ENCODE measurements around the gene MRPL14.
A peak's percentile ranks its signal among the peaks of the same experiment; 100 is the strongest.

MRPL14 gene

DNA sequence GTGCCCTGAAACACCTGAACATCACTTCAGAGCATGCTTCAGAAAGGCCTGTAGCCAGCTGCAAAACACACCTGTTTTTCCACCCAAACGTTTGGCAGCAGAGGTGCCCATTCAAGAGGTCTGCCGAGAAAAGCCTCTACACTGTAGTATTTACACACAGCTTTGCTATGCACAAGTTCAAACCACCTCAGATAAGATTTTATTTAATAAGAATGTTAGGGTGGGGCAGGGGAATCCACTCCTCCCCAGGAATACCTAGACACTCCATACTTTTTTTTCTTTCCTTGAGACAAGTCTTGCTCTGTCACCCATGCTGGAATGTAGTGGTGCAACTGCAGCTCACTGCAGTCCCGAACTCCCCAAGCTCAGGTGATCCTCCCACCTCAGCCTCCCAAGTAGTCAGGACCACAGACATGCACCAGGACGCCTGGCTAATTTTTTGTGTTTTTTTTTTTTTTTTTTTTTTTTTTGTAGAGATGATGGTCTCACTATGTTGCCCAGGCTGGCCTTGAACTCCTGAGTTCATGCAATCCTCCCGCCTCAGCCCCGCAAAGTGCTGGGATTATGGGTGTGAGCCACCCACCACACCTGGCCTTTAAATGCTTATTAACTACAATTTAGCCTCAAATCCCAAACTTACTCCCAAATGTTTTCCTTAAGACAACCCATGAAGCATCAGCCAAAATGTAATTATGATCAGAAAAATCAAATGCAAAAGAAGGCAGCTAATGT lies 9.7 kb downstream of the MRPL14 start:
- no peak overlapping the region for H3K4me3 ChIP-seq (ENCODE audit: low read depth, low read length)
- TF ChIP-seq, protein P1, sequence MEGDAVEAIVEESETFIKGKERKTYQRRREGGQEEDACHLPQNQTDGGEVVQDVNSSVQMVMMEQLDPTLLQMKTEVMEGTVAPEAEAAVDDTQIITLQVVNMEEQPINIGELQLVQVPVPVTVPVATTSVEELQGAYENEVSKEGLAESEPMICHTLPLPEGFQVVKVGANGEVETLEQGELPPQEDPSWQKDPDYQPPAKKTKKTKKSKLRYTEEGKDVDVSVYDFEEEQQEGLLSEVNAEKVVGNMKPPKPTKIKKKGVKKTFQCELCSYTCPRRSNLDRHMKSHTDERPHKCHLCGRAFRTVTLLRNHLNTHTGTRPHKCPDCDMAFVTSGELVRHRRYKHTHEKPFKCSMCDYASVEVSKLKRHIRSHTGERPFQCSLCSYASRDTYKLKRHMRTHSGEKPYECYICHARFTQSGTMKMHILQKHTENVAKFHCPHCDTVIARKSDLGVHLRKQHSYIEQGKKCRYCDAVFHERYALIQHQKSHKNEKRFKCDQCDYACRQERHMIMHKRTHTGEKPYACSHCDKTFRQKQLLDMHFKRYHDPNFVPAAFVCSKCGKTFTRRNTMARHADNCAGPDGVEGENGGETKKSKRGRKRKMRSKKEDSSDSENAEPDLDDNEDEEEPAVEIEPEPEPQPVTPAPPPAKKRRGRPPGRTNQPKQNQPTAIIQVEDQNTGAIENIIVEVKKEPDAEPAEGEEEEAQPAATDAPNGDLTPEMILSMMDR (IDR thresholded peaks at IDR 0.05; ENCODE audit: low read depth, low read length) = no peak
- peak; percentile 9 for DNase-seq (ENCODE audit: low read depth, low spot score)
- in situ Hi-C loops (cut with HindIII; ENCODE audit: low sequenced_read_pairs) = no loop called here

DNA sequence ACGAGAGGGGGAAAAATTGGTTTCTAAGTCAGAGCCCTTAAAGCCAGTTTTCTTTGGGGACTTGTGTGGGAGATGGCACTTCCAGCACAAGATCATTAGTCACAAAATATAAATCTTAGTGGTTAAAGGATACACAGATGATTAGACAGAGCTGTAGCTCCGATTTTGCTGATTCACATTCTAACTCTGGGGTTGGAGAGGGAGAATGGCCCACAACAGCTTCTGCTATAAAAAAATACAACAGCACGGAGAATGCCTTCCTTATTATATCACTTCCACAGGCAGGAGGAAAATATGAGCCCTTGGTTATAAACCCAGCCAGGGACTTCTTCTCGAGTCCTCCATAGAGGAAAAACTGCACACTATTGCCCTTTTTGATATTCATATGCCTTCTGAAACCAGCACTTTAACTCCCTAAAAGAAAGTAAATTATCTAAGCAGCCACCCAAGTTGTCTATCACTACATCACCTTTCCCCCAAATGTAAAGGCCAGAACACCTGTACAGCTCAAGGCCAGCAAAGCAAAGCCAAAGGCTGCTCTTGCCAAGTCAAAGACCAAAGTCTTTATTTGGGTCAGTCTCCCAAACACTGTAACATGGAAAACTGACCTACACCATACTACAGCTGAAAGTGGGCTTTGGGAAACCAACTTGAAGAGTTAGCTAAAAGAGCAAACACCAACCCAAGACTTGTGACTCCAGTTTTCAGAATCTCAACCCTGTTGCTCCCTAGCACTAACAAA lies 10.4 kb downstream of the MRPL14 start:
- in situ Hi-C loops (cut with HindIII; ENCODE audit: low sequenced_read_pairs) = no loop called here
- DNase-seq (ENCODE audit: low read depth, low spot score) = peak; percentile 87
- TF ChIP-seq, protein P1 (IDR thresholded peaks at IDR 0.05; ENCODE audit: low read depth, low read length) = no peak
- H3K4me3 ChIP-seq (ENCODE audit: low read depth, low read length) = no peak overlapping the region

DNA sequence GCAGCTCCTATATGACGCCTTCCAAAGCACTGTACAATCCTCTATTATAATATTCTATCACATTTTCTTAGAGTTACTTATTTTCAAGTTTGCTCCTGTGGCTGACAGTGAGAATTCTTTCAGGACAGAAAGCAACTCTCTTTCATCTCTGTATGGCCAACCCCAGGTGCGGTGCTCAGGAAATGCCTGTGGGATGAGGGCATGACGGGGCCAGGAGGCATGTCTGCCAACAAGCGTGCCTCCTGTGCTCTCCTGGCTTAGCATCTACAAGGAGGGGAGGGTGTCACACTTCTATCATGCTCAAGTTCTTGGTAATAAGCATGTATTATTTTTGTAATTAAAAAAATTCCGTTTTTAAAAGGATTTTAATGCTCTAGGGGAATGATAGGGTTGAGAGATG lies 11.4 kb downstream of the MRPL14 start:
- peak; percentile 67 for DNase-seq (ENCODE audit: low read depth, low spot score)
- no peak overlapping the region for H3K4me3 ChIP-seq (ENCODE audit: low read depth, low read length)
- in situ Hi-C loops (cut with HindIII; ENCODE audit: low sequenced_read_pairs) = no loop called here
- TF ChIP-seq, protein P1 (IDR thresholded peaks at IDR 0.05; ENCODE audit: low read depth, low read length) = no peak

DNA sequence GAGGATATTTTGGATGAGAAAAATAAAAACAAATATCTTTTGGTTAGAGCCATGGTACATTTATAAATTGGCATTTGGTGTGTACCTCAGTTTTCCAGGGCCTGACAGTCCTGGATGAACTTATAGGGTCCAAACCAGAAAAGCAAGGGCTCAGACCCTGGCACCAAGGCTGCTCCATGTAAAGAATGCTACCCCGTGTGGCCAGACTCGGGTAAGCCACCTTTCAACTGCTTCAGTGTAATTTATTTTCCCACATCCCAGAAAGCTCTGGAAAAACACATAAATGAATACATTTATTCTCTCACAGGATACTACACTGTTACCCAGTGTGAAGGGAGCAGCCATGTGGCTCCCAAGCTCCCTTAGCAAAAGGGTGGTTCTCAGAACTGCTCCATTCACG lies 13.8 kb downstream of the MRPL14 start:
- DNase-seq (ENCODE audit: low read depth, low spot score) = no peak
- in situ Hi-C loops (cut with HindIII; ENCODE audit: low sequenced_read_pairs) = no loop called here
- TF ChIP-seq, protein P1 (IDR thresholded peaks at IDR 0.05; ENCODE audit: low read depth, low read length) = peak; percentile 36
- no peak overlapping the region for H3K4me3 ChIP-seq (ENCODE audit: low read depth, low read length)

DNA sequence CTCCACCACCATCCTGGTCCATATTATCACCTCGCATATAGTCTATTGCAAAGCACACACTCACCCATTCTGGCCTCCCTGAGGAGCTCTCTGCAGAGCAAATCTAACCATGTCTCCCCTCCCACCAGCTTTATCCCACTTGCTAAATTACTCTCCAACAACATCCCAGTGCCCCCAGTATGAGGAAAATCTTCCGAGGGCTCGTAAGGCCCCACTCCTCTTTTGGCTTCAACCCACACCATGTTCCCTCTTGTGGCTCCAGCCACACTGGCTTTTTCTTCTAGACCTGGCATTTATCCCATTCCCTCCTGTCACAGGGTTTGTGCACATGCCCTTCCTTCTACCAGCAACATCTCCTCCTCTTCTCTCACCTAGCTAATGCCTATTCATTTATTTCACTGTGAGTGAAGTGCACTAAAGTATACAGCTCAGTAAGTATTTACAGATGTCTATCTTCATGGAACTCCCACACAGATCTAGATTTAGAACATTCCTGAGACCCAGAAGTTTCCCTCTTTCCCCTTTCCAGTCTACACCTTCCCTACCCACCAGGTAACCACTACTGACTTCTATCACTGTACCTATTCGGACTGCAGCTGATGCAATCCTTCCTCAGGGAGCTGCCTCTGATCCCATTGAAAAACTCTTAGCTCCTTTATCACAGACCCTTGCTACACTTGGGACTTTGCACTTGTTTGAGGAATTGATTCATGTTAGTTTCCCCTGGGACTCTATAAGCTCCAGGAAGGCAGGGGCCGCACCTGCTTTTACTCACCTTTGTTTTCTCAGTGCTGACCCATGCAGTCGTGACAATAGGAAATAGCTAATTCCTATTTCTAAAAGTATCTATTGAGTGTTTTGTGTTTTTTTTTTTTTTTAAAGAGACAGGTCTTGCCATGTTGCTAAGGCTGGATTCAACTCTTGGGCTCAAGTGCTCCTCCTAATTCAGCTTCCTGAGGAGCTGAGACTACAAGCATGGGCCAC lies 15.5 kb downstream of the MRPL14 start:
- TF ChIP-seq, protein P1 (IDR thresholded peaks at IDR 0.05; ENCODE audit: low read depth, low read length) = no peak
- in situ Hi-C loops (cut with HindIII; ENCODE audit: low sequenced_read_pairs) = no loop called here

DNA sequence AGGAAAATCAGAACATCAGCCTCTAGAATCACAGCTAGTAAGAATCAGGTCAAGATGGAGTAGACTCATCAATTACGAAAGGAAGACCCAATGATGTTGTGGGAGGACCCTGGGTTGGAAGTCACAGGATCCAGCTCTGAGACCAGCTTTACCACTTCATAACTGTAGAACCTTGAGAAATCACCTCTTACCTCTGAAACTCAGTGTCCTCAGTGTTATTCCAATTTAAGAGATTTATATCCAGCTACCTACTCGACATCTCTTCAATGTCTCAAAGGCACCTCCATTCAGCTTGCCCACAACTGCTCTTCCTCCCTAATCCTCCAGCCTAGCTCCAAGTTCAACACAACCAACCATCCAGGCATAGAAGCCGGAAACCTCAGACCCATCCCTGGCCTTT lies 16.3 kb downstream of the MRPL14 start:
- TF ChIP-seq, protein P1 (IDR thresholded peaks at IDR 0.05; ENCODE audit: low read depth, low read length) = no peak
- no peak for DNase-seq (ENCODE audit: low read depth, low spot score)
- H3K4me3 ChIP-seq (ENCODE audit: low read depth, low read length) = no peak overlapping the region
- in situ Hi-C loops (cut with HindIII; ENCODE audit: low sequenced_read_pairs) = no loop called here

More for the DNA sequence above, 15.5 kb downstream of the MRPL14 start:
- no peak overlapping the region for H3K4me3 ChIP-seq (ENCODE audit: low read depth, low read length)
- no peak for DNase-seq (ENCODE audit: low read depth, low spot score)
